22Rv1 (cell line): ENCODE results near the gene HOMER3.

Experiments
- H3K27ac ChIP-seq: fragments of 450-650 bp; 2 replicates; pipeline ENCODE4 v1.5.1; 2017
- CTCF ChIP-seq: fragments of 450-650 bp; IDR thresholded peaks from 2 replicates; pipeline ENCODE4 v1.5.1; 2017; ENCODE audit warnings: mild to moderate bottlenecking

HOMER3 gene

GRCh38 chr19:18879579-18880373 lies 61.2 kb downstream of the HOMER3 start:
- H3K27ac ChIP-seq = peak overlapping the region; percentile 46
- no peak for TF ChIP-seq CTCF
